H1 (cell line): ENCODE results near the gene PIF1.

Experiments
- ASH2L ChIP-seq: fragments of 200-600, 300-600 bp; sonication (generic); IDR thresholded peaks from one replicate; pipeline ENCODE4 v1.7.1; 2017; ENCODE audit warnings: low read length
- ATF2 ChIP-seq: IDR thresholded peaks from 2 replicates; pipeline ENCODE4 v1.6.1; 2012; ENCODE audit warnings: low read length, inconsistent platforms
- CHD2 ChIP-seq: IDR thresholded peaks from 2 replicates; pipeline ENCODE4 v1.6.1; 2012; ENCODE audit warnings: low read length, improper control_type of control experiment
- CTCF ChIP-seq, 3 experiments: IDR thresholded peaks; 1 replicate in 2 of 3; 2 replicates in 1 of 3; pipeline versions ENCODE4 v1.5.1 to v1.6.1; 2011; ENCODE audit warnings: low read length in 3 of 3, mild to moderate bottlenecking in 3 of 3, inconsistent platforms in 2 of 3, low read depth in 1 of 3, moderate library complexity in 1 of 3; ENCODE audit not compliant: insufficient read depth in 1 of 3; ENCODE audit errors: control extremely low read depth in 1 of 3
- POLR2A ChIP-seq, 2 experiments: IDR thresholded peaks; 1 replicate in 1 of 2; 2 replicates in 1 of 2; pipeline ENCODE4 v1.6.1; 2011; ENCODE audit warnings: low read depth in 2 of 2, low read length in 2 of 2, mild to moderate bottlenecking in 2 of 2; ENCODE audit errors: control extremely low read depth in 1 of 2
- SIN3A ChIP-seq, 2 experiments: IDR thresholded peaks in 1 of 2; conservative IDR thresholded peaks in 1 of 2; 2 replicates each; pipeline ENCODE4 v1.6.1; 2011 to 2012; ENCODE audit warnings: low read length in 2 of 2, improper control_type of control experiment in 1 of 2, low read depth in 1 of 2, mild to moderate bottlenecking in 1 of 2

- TF ChIP-seq CTCF (IDR thresholded peaks at IDR 0.05; ENCODE audit: control extremely low read depth in 1 of 3, insufficient read depth in 1 of 3, low read depth in 1 of 3, low read length in 3 of 3) (no peak), POLR2A (IDR thresholded peaks at IDR 0.05; ENCODE audit: control extremely low read depth in 1 of 2, low read depth in 2 of 2, low read length in 2 of 2) (no peak), SIN3A (conservative IDR thresholded peaks at IDR 0.05 in 1 of 2, IDR thresholded peaks at IDR 0.05 in 1 of 2; ENCODE audit: low read depth in 1 of 2, low read length in 2 of 2) (no peak), CHD2 (no peak), ASH2L (no peak), ATF2 (no peak)
These were observed 42.7 kb downstream of the PIF1 start for GRCh38 chr15:64782751-64783150.
